Stomach (tissue), 9 donors: ENCODE data around the gene CHMP4B. TPM values are rescaled to one million over a fixed set of nuclear protein-coding genes. Genes with fewer than 3 reads are reported as not detected.

ENCODE experiments used
- DNase-seq, 2 donors: peaks; one replicate each; pipeline versions ENCODE4 v3.0.0 to v3.0.0-alpha.2; 2013 to 2019
- H3K27ac ChIP-seq, 5 donors: fragments of 200-600 bp in 4 of 5; sonication (generic) in 4 of 5; one replicate each; pipeline ENCODE4 v1.5.1; 2013 to 2019; ENCODE audit warnings: mild to moderate bottlenecking in 1 of 5, moderate library complexity in 1 of 5
- H3K27me3 ChIP-seq, 3 donors: fragments of 200-600 bp; sonication (generic); one replicate each; pipeline ENCODE4 v1.5.1; 2017 to 2019; ENCODE audit warnings: mixed run types in 1 of 3
- H3K36me3 ChIP-seq, 4 donors: fragments of 200-600 bp; sonication (generic); 1 replicate in 3 of 4; 2 replicates in 1 of 4; pipeline ENCODE4 v1.5.1; 2016 to 2019
- H3K4me1 ChIP-seq, 4 donors: fragments of 200-600 bp; sonication (generic); one replicate each; pipeline ENCODE4 v1.5.1; 2016 to 2019
- H3K4me3 ChIP-seq, 4 donors: fragments of 200-600 bp; sonication (generic) in 3 of 4; one replicate each; pipeline ENCODE4 v1.5.1; 2016 to 2019; ENCODE audit warnings: mild to moderate bottlenecking in 1 of 4
- H3K9me3 ChIP-seq, 4 donors: fragments of 200-600 bp; sonication (generic); one replicate each; pipeline ENCODE4 v1.5.1; 2016 to 2019
- CTCF ChIP-seq, 7 experiments: fragments of 450-650 bp in 4 of 7; fragments of 200-600 bp in 3 of 7; sonication (generic) in 3 of 7; IDR thresholded peaks; one replicate each; pipeline ENCODE4 v1.5.1; 2016 to 2019; ENCODE audit warnings: antibody characterized with exemption in 7 of 7, control low read depth in 2 of 7, mild to moderate bottlenecking in 1 of 7
- EP300 ChIP-seq: sonication (generic); formaldehyde crosslinking; IDR thresholded peaks from one replicate; pipeline ENCODE4 v1.6.1; 2017; ENCODE audit warnings: antibody characterized with exemption
- POLR2A ChIP-seq, 4 donors: fragments of 450-650 bp; IDR thresholded peaks; one replicate each; pipeline ENCODE4 v1.6.1; 2016; ENCODE audit warnings: antibody characterized with exemption in 4 of 4, control low read depth in 2 of 4, mild to moderate bottlenecking in 1 of 4, moderate library complexity in 1 of 4
- POLR2AphosphoS5 ChIP-seq, 3 donors: sonication (generic); formaldehyde crosslinking; IDR thresholded peaks; one replicate each; pipeline ENCODE4 v1.6.1; 2016; ENCODE audit warnings: antibody characterized with exemption in 3 of 3
- WGBS, 5 donors: extraction: QIAGEN DNeasy Blood & Tissue Kit in 3 of 5; methylation state at CpG; one replicate each; pipeline versions ENCODE4 v1.1.5 to v1.1.7; 2013 to 2018; 5-methylcytosine and 5-hydroxymethylcytosine counted together
- intact Hi-C: fragments of 100-400 bp; cut with DNase I; formaldehyde crosslinking; loops from one replicate; pipeline ENCODE4 v1.15.1; 2023; ENCODE audit warnings: low total_unique reads
- polyA plus RNA-seq, 3 donors: library from polyadenylated mRNA; stranded (reverse); fragments of 200-250 nt; gene quantifications; one replicate each; pipeline ENCODE4 v1.2.3, GENCODE V29; 2013
- total RNA-seq, 5 donors: library from RNA; depleted of rRNA; stranded (reverse); fragments of >200 nt; gene quantifications; one replicate each; pipeline versions ENCODE4 v1.1.0 to v1.2.3, GENCODE V29; 2014 to 2016
- donor health status: healthy with polysubstance abuse.
- donor health status: Bipolar disorder and iron deficiency.
- donor health status: healthy.

The CHMP4B gene
- total and polyA plus RNA-seq, 8 donors: 48.4 to 166 (median 98.5) TPM

- Histone ChIP-seq H3K9me3 (no peaks in the 10 kb centered on the region), H3K4me1 (peaks cover 23 to 66% (median 39%) of the 10 kb centered on the region in 4 donors), H3K36me3 (peaks cover 0 to 17% (median 11%) of the 10 kb centered on the region in 4 donors), H3K27ac (peak overlapping the region; percentile 66 to 87 (median 83)), H3K4me3 (no peak overlapping the region), H3K27me3 (no peaks in the 10 kb centered on the region)
- peak; percentile 85 to 93 for DNase-seq
- intact Hi-C loops: no loop called here
- TF ChIP-seq POLR2AphosphoS5 (IDR thresholded peaks at IDR 0.05): peak; percentile 9 to 95 (median 84)
- no peak for TF ChIP-seq POLR2A (IDR thresholded peaks at IDR 0.05)
- 61 to 73% (median 68%) methylated on average over 11 of the region's 11 CpGs for WGBS, 5 donors
These were observed 21.9 kb upstream of the CHMP4B start for GRCh38 chr20:33789109-33789857.

- H3K4me1 ChIP-seq: peaks cover 27 to 69% (median 42%) of the 10 kb centered on the region in 4 donors
- no peaks in the 10 kb centered on the region for H3K27me3 ChIP-seq
- no peak overlapping the region for H3K4me3 ChIP-seq
- no peaks in the 10 kb centered on the region for H3K9me3 ChIP-seq
- TF ChIP-seq POLR2AphosphoS5 (IDR thresholded peaks at IDR 0.05) (no peak), CTCF (IDR thresholded peaks at IDR 0.05) (no peak), EP300 (no peak), POLR2A (IDR thresholded peaks at IDR 0.05) (no peak)
- H3K27ac ChIP-seq: peak overlapping the region; percentile 46 to 87 (median 83)
- 50 to 62% (median 52%) methylated on average over 5 of the region's 5 CpGs for WGBS, 5 donors
- no peak for DNase-seq
- peaks cover 0 to 17% (median 11%) of the 10 kb centered on the region in 4 donors for H3K36me3 ChIP-seq
- intact Hi-C loops: no loop called here
These were observed 21.3 kb upstream of the CHMP4B start for GRCh38 chr20:33789858-33790182.

- H3K4me1 ChIP-seq: peaks cover 31 to 72% (median 47%) of the 10 kb centered on the region in 4 donors
- H3K9me3 ChIP-seq: no peaks in the 10 kb centered on the region
- WGBS, 5 donors: 71 to 85% (median 78%) methylated on average over 11 of the region's 11 CpGs
- peak overlapping the region; percentile 46 to 87 (median 83) for H3K27ac ChIP-seq
- H3K27me3 ChIP-seq: no peaks in the 10 kb centered on the region
- peaks cover 0 to 17% (median 11%) of the 10 kb centered on the region in 4 donors for H3K36me3 ChIP-seq
- DNase-seq: peak in 1 of 2 donors; percentile 42
- intact Hi-C loops: no loop called here
- TF ChIP-seq POLR2A (IDR thresholded peaks at IDR 0.05): no peak
- TF ChIP-seq POLR2AphosphoS5 (IDR thresholded peaks at IDR 0.05): peak in 2 of 3 donors; percentile 14 to 40
- H3K4me3 ChIP-seq: no peak overlapping the region
These were observed 20.6 kb upstream of the CHMP4B start for GRCh38 chr20:33790566-33790965.

GRCh38 chr20:33791021-33791420, 20.1 kb upstream of the CHMP4B start:
- H3K27ac ChIP-seq: peak overlapping the region in 3 of 5 donors; percentile 36 to 87 (median 80)
- DNase-seq: no peak
- WGBS, 5 donors: 94 to 100% (median 98%) methylated on average over 2 to 31 of the region's 31 CpGs

GRCh38 chr20:33791540-33791939, 19.6 kb upstream of the CHMP4B start:
- Histone ChIP-seq H3K27me3 (no peaks in the 10 kb centered on the region), H3K36me3 (peaks cover 0 to 17% (median 11%) of the 10 kb centered on the region in 4 donors), H3K4me3 (no peak overlapping the region), H3K9me3 (no peaks in the 10 kb centered on the region), H3K4me1 (peaks cover 36 to 81% (median 55%) of the 10 kb centered on the region in 4 donors), H3K27ac (peak overlapping the region in 2 of 5 donors; percentile 78 to 87)
- WGBS, 5 donors: 81 to 93% (median 91%) methylated on average over 7 to 9 of the region's 9 CpGs
- no peak for DNase-seq
- TF ChIP-seq POLR2A (IDR thresholded peaks at IDR 0.05) (no peak), EP300 (no peak), POLR2AphosphoS5 (IDR thresholded peaks at IDR 0.05) (no peak), CTCF (IDR thresholded peaks at IDR 0.05) (no peak)
- intact Hi-C loops: no loop called here

More at GRCh38 chr20:33791021-33791420, 20.1 kb upstream of the CHMP4B start:
- Histone ChIP-seq H3K4me3 (no peak overlapping the region), H3K27me3 (no peaks in the 10 kb centered on the region), H3K36me3 (peaks cover 0 to 17% (median 11%) of the 10 kb centered on the region in 4 donors), H3K4me1 (peaks cover 36 to 77% (median 52%) of the 10 kb centered on the region in 4 donors), H3K9me3 (no peaks in the 10 kb centered on the region)
- intact Hi-C loops: no loop called here
- no peak for TF ChIP-seq EP300
- no peak for TF ChIP-seq POLR2A (IDR thresholded peaks at IDR 0.05)
- no peak for TF ChIP-seq CTCF (IDR thresholded peaks at IDR 0.05)
- TF ChIP-seq POLR2AphosphoS5 (IDR thresholded peaks at IDR 0.05): no peak
